ENCODE data around the gene TET3.

GRCh38 chr2:73993778-73994177 is 9.1 kb downstream of the TET3 start:
- TF ChIP-seq GATA2 (IDR thresholded peaks at IDR 0.05; ENCODE audit: low read depth, low read length) (no peak), GATA3 (IDR thresholded peaks at IDR 0.05; ENCODE audit: low read depth, low read length) (no peak)

Measured in SH-SY5Y (cell line).